Measurements from ENCODE around the gene MINDY4B.

MINDY4B gene

DNA sequence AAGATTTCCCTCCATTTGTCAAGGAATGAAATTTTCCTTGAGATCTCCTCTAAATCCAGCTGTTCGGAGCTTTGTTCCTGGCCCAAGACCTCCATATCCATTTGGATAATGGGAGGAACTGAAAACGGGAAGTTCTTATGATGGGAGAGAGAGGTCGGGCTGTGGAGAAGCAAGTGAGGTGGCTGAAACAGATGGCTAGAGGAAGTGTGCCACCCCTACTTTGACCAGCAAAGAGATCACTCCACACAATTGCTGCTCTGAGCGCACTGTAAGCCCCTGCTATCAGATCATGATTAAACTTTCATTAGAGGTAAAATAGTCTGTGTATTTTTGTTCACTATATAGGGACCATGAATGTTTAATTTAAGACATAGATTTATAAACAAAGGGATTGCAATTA lies at the start of gene MINDY4B:
MINDY4B (minus strand) TSS at position 101 of the 400 bp plus-strand sequence; CDS start at position 101, 0 bp downstream.
- peaks cover 8% of the 10 kb centered on the region for H3K27me3 Mint-ChIP-seq
- H3K9me3 Mint-ChIP-seq (ENCODE audit: low read depth) = no peaks in the 10 kb centered on the region
- H3K36me3 Mint-ChIP-seq = no peaks in the 10 kb centered on the region
- H3K4me1 Mint-ChIP-seq (ENCODE audit: low read depth) = no peaks in the 10 kb centered on the region
- H3K27ac Mint-ChIP-seq = no peak within 1 kb of the TSS
- no peak within 1 kb of the TSS for H3K4me3 Mint-ChIP-seq

DNA sequence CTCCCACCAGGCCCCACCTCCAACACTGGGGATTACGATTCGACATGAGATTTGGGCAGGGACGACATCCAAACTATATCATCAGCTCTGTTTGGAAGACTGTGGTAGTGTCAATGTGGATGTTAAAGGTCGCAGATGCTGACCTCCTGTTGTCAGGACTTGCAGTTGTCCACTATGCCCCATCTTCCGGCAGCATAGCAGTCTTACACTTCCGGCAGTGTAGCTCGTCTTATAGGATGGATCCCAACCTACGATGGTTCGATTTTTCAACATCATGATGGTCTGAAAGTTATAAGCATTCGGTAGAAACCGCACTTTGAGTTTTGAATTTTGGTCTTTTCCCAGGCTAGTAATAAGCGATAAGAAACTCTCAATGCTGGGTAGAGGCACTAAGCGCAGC lies 46.7 kb upstream of the MINDY4B start:
- H3K4me1 Mint-ChIP-seq (ENCODE audit: low read depth) = no peaks in the 10 kb centered on the region
- no peak overlapping the region for H3K27ac Mint-ChIP-seq
- H3K4me3 Mint-ChIP-seq = no peak overlapping the region
- peaks cover 6% of the 10 kb centered on the region for H3K27me3 Mint-ChIP-seq
- no peaks in the 10 kb centered on the region for H3K9me3 Mint-ChIP-seq (ENCODE audit: low read depth)
- no peaks in the 10 kb centered on the region for H3K36me3 Mint-ChIP-seq

- Mint-ChIP-seq H3K27me3 (peaks cover 11% of the 10 kb centered on the region), H3K27ac (no peak overlapping the region), H3K36me3 (peaks cover 2% of the 10 kb centered on the region), H3K4me1 (ENCODE audit: low read depth) (no peaks in the 10 kb centered on the region), H3K9me3 (ENCODE audit: low read depth) (no peaks in the 10 kb centered on the region), H3K4me3 (no peak overlapping the region)
These were observed 40.2 kb upstream of the MINDY4B start for GRCh38 chr3:150945226-150946032.

DNA sequence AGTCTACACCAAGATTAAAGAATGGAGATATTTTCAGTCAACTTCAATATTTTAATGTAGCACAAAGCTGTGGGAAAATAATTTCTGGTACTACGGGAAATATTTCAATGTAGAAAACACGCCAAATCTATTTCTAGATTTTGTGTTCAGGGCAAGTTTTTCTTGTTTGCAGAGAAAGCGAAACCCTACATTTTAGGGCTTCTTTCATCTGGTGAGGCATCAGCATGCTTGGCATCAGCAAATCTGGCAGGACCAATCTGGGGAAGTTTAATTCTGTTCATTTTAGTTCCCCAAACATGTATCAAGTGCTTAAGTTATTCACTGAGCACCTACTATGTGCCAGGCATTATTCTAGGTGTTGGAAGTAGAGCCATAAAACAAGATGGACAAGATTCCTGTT lies 37.0 kb upstream of the MINDY4B start:
- peaks cover 2% of the 10 kb centered on the region for H3K36me3 Mint-ChIP-seq

GRCh38 chr3:150936693-150937092 lies 31.5 kb upstream of the MINDY4B start:
- H3K36me3 Mint-ChIP-seq = no peaks in the 10 kb centered on the region
- H3K4me3 Mint-ChIP-seq = no peak overlapping the region
- no peak overlapping the region for H3K27ac Mint-ChIP-seq
- H3K27me3 Mint-ChIP-seq = peaks cover 10% of the 10 kb centered on the region
- H3K9me3 Mint-ChIP-seq (ENCODE audit: low read depth) = no peaks in the 10 kb centered on the region
- H3K4me1 Mint-ChIP-seq (ENCODE audit: low read depth) = no peaks in the 10 kb centered on the region

More for the DNA sequence above, 37.0 kb upstream of the MINDY4B start:
- Mint-ChIP-seq H3K27me3 (peaks cover 8% of the 10 kb centered on the region), H3K4me3 (no peak overlapping the region), H3K4me1 (ENCODE audit: low read depth) (no peaks in the 10 kb centered on the region), H3K27ac (no peak overlapping the region), H3K9me3 (ENCODE audit: low read depth) (no peaks in the 10 kb centered on the region)

GRCh38 chr3:150933473-150933995 lies 28.3 kb upstream of the MINDY4B start:
- Mint-ChIP-seq H3K4me3 (no peak overlapping the region), H3K4me1 (ENCODE audit: low read depth) (no peaks in the 10 kb centered on the region), H3K27me3 (peaks cover 9% of the 10 kb centered on the region), H3K9me3 (ENCODE audit: low read depth) (no peaks in the 10 kb centered on the region), H3K27ac (no peak overlapping the region), H3K36me3 (no peaks in the 10 kb centered on the region)

- no peak overlapping the region for H3K4me3 Mint-ChIP-seq
- no peaks in the 10 kb centered on the region for H3K9me3 Mint-ChIP-seq (ENCODE audit: low read depth)
- H3K4me1 Mint-ChIP-seq (ENCODE audit: low read depth) = no peaks in the 10 kb centered on the region
- no peaks in the 10 kb centered on the region for H3K36me3 Mint-ChIP-seq
- H3K27ac Mint-ChIP-seq = no peak overlapping the region
- H3K27me3 Mint-ChIP-seq = peaks cover 9% of the 10 kb centered on the region
These were observed 26.5 kb upstream of the MINDY4B start for GRCh38 chr3:150931745-150932144.

GRCh38 chr3:150930839-150931238 lies 25.6 kb upstream of the MINDY4B start:
- Mint-ChIP-seq H3K27ac (no peak overlapping the region), H3K36me3 (no peaks in the 10 kb centered on the region), H3K27me3 (peaks cover 11% of the 10 kb centered on the region), H3K4me3 (no peak overlapping the region), H3K4me1 (ENCODE audit: low read depth) (peaks cover 2% of the 10 kb centered on the region), H3K9me3 (ENCODE audit: low read depth) (no peaks in the 10 kb centered on the region)

- no peaks in the 10 kb centered on the region for H3K9me3 Mint-ChIP-seq (ENCODE audit: low read depth)
- peaks cover 16% of the 10 kb centered on the region for H3K27me3 Mint-ChIP-seq
- no peaks in the 10 kb centered on the region for H3K36me3 Mint-ChIP-seq
- H3K27ac Mint-ChIP-seq = no peak overlapping the region
- peaks cover 6% of the 10 kb centered on the region for H3K4me1 Mint-ChIP-seq (ENCODE audit: low read depth)
- no peak overlapping the region for H3K4me3 Mint-ChIP-seq
These were observed 23.0 kb upstream of the MINDY4B start for GRCh38 chr3:150928234-150928633.

GRCh38 chr3:150926328-150926727 lies 21.1 kb upstream of the MINDY4B start:
- Mint-ChIP-seq H3K36me3 (no peaks in the 10 kb centered on the region), H3K4me1 (ENCODE audit: low read depth) (peaks cover 6% of the 10 kb centered on the region), H3K27me3 (peaks cover 10% of the 10 kb centered on the region), H3K4me3 (no peak overlapping the region), H3K9me3 (ENCODE audit: low read depth) (no peaks in the 10 kb centered on the region), H3K27ac (no peak overlapping the region)

- peak overlapping the region; percentile 57 for H3K4me3 Mint-ChIP-seq
- no peaks in the 10 kb centered on the region for H3K9me3 Mint-ChIP-seq (ENCODE audit: low read depth)
- H3K4me1 Mint-ChIP-seq (ENCODE audit: low read depth) = peaks cover 6% of the 10 kb centered on the region
- H3K27ac Mint-ChIP-seq = no peak overlapping the region
- H3K36me3 Mint-ChIP-seq = no peaks in the 10 kb centered on the region
- H3K27me3 Mint-ChIP-seq = peaks cover 9% of the 10 kb centered on the region
These were observed 20.5 kb upstream of the MINDY4B start for GRCh38 chr3:150925751-150926201.

- no peak overlapping the region for H3K27ac Mint-ChIP-seq
- no peaks in the 10 kb centered on the region for H3K36me3 Mint-ChIP-seq
- no peaks in the 10 kb centered on the region for H3K9me3 Mint-ChIP-seq (ENCODE audit: low read depth)
- H3K27me3 Mint-ChIP-seq = peaks cover 7% of the 10 kb centered on the region
- peaks cover 6% of the 10 kb centered on the region for H3K4me1 Mint-ChIP-seq (ENCODE audit: low read depth)
- H3K4me3 Mint-ChIP-seq = no peak overlapping the region
These were observed 17.4 kb upstream of the MINDY4B start for GRCh38 chr3:150922611-150923010.

DNA sequence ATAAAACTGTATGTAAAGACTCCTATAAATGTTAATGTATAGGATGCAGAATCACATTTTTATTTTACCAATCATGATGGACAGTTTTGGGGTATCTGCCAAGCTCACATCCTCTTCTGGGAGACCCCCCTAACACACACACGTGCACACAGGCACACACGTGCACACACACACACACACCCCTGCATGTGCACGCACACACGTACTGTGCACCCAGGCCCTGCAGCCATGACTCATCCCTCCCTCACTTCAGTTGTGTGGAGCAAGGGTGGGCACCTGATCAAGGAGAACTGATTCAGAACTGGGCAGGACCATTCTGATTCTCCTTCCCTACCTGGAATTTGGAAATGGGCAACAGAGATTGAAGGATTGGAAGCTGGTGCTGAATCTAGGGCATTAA lies 16.0 kb upstream of the MINDY4B start:
- Mint-ChIP-seq H3K9me3 (ENCODE audit: low read depth) (no peaks in the 10 kb centered on the region), H3K27me3 (peaks cover 6% of the 10 kb centered on the region), H3K4me1 (ENCODE audit: low read depth) (peaks cover 6% of the 10 kb centered on the region), H3K36me3 (no peaks in the 10 kb centered on the region), H3K4me3 (no peak overlapping the region), H3K27ac (no peak overlapping the region)

DNA sequence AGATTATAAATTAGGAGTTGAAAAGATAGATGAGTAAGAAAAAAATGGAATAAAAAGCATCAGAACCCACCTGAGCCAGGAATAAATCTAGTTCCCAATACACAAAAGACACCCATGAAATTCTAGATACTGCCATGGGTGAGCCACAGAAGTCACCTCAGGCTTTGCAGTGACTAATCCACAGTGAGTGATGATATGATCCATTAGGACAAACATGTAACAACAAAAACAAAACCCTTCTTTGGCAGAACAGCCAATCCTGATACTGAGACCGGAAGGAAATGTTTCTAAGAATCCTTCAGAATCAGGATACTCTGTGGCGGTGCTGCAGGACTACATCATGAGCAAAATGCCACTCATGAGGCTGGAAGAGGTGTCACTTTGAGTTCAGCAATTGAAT lies 15.0 kb upstream of the MINDY4B start:
- Mint-ChIP-seq H3K4me3 (no peak overlapping the region), H3K27me3 (no peaks in the 10 kb centered on the region)

GRCh38 chr3:150917951-150918350 lies 12.7 kb upstream of the MINDY4B start:
- Mint-ChIP-seq H3K4me1 (ENCODE audit: low read depth) (no peaks in the 10 kb centered on the region), H3K27ac (no peak overlapping the region), H3K4me3 (no peak overlapping the region), H3K27me3 (no peaks in the 10 kb centered on the region), H3K9me3 (ENCODE audit: low read depth) (no peaks in the 10 kb centered on the region), H3K36me3 (no peaks in the 10 kb centered on the region)

More for the DNA sequence above, 15.0 kb upstream of the MINDY4B start:
- H3K27ac Mint-ChIP-seq = no peak overlapping the region
- no peaks in the 10 kb centered on the region for H3K4me1 Mint-ChIP-seq (ENCODE audit: low read depth)
- no peaks in the 10 kb centered on the region for H3K36me3 Mint-ChIP-seq
- H3K9me3 Mint-ChIP-seq (ENCODE audit: low read depth) = no peaks in the 10 kb centered on the region
